IgD-negative memory B cell (primary cell): Measurements from ENCODE around the gene GPHN. TPM values are rescaled to one million over a fixed set of nuclear protein-coding genes. Genes with fewer than 3 reads are reported as not detected.

ENCODE experiments used
- H3K27ac Mint-ChIP-seq, 3 donors: one replicate each; pipeline ENCODE4 v1.8.0; 2020 to 2022; ENCODE audit warnings: mild to moderate bottlenecking in 3 of 3, mixed read lengths in 3 of 3, moderate library complexity in 1 of 3
- H3K27me3 Mint-ChIP-seq: one replicate; pipeline ENCODE4 v1.8.0; 2021; ENCODE audit warnings: mixed read lengths
- H3K36me3 Mint-ChIP-seq: one replicate; pipeline ENCODE4 v1.8.0; 2020; ENCODE audit warnings: mild to moderate bottlenecking, mixed read lengths
- H3K4me1 Mint-ChIP-seq, 3 donors: one replicate each; pipeline ENCODE4 v1.8.0; 2020 to 2022; ENCODE audit warnings: mixed read lengths in 3 of 3, mild to moderate bottlenecking in 1 of 3
- H3K4me3 Mint-ChIP-seq, 4 donors: one replicate each; pipeline ENCODE4 v1.8.0; 2020 to 2022; ENCODE audit warnings: mild to moderate bottlenecking in 4 of 4, mixed read lengths in 4 of 4, moderate library complexity in 3 of 4
- H3K9me3 Mint-ChIP-seq, 3 donors: one replicate each; pipeline ENCODE4 v1.8.0; 2020 to 2021; ENCODE audit warnings: mixed read lengths in 3 of 3, mild to moderate bottlenecking in 1 of 3
- polyA plus RNA-seq: library from polyadenylated mRNA; unstranded; fragments of 300-500 nt; fragmentation: Illumina TruSeq; gene quantifications from one replicate; pipeline ENCODE4 v1.2.3, GENCODE V29; 2021

GPHN gene
- polyA plus RNA-seq, 1 donor from 2014 or later, result 5.9 TPM

GRCh38 chr14:66881596-66881995 is 373.6 kb downstream of the GPHN start:
- Mint-ChIP-seq H3K9me3 (peaks cover 4 to 25% (median 21%) of the 10 kb centered on the region in 3 donors), H3K4me1 (no peaks in the 10 kb centered on the region), H3K36me3 (peaks cover 5% of the 10 kb centered on the region), H3K27me3 (no peaks in the 10 kb centered on the region), H3K4me3 (no peak overlapping the region), H3K27ac (no peak overlapping the region)

- Mint-ChIP-seq H3K4me1 (no peaks in the 10 kb centered on the region), H3K27ac (no peak overlapping the region), H3K9me3 (peaks cover 10 to 29% (median 13%) of the 10 kb centered on the region in 3 donors), H3K36me3 (peaks cover 5% of the 10 kb centered on the region), H3K27me3 (no peaks in the 10 kb centered on the region), H3K4me3 (no peak overlapping the region)
Measured at GRCh38 chr14:66884149-66884548, 376.2 kb downstream of the GPHN start.

GRCh38 chr14:66900719-66901118 is 392.8 kb downstream of the GPHN start:
- Mint-ChIP-seq H3K27me3 (no peaks in the 10 kb centered on the region), H3K4me3 (no peak overlapping the region), H3K36me3 (peaks cover 6% of the 10 kb centered on the region), H3K4me1 (peaks cover 0 to 2% (median 0%) of the 10 kb centered on the region in 3 donors), H3K9me3 (peaks cover 6 to 23% (median 15%) of the 10 kb centered on the region in 3 donors), H3K27ac (no peak overlapping the region)

DNA sequence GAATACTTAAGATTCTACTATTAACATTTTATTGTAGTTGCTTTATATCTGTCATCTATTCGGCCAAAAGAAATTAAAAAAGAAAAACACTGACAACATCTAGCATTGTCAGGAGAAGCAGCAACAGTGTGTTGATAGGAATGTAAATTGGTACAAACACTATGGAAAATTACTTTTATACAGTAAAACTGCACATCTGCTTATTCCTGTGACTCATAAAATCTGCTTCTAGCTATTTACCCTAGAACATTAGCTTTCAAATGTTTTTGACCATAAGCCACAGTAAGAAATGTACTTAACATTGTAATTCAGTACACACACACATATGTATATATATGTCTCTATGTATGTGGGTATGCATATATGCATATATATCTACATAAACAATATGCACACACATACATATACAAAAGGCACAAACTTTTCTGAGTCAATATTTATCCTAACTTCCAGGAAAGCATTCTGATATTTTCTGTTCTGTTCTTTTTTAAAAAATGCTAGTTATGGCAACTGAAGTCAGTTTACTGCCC is 402.4 kb downstream of the GPHN start:
- Mint-ChIP-seq H3K27ac (no peak overlapping the region), H3K36me3 (no peaks in the 10 kb centered on the region), H3K4me1 (peaks cover 0 to 2% (median 0%) of the 10 kb centered on the region in 3 donors), H3K9me3 (no peaks in the 10 kb centered on the region), H3K4me3 (no peak overlapping the region), H3K27me3 (no peaks in the 10 kb centered on the region)

DNA sequence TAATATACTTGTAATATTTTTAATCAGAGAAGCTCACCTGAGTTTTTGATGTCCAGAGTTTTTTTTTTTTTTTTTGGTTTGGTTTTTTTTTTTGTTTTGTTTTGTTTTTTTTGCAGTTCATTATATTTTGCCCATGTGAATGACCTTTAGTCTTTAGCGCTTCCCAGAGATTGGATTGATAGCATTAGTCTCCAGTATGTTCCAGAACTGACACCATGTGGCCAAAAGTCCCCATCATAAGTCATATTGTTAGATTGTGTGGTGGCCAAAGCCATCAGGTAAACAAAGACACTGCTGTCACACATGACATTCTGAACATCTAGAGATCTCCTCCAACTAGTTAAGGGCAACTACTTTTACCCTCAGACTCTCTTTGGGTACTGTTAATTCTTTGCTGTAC is 408.5 kb downstream of the GPHN start:
- Mint-ChIP-seq H3K27ac (no peak overlapping the region), H3K4me1 (no peaks in the 10 kb centered on the region), H3K4me3 (no peak overlapping the region), H3K36me3 (peaks cover 20% of the 10 kb centered on the region), H3K27me3 (no peaks in the 10 kb centered on the region), H3K9me3 (peaks cover 0 to 10% (median 6%) of the 10 kb centered on the region in 3 donors)

GRCh38 chr14:66918527-66918926 is 410.6 kb downstream of the GPHN start:
- H3K27me3 Mint-ChIP-seq, result no peaks in the 10 kb centered on the region
- H3K36me3 Mint-ChIP-seq, result peaks cover 26% of the 10 kb centered on the region
- no peak overlapping the region for H3K4me3 Mint-ChIP-seq
- no peak overlapping the region for H3K27ac Mint-ChIP-seq
- no peaks in the 10 kb centered on the region for H3K4me1 Mint-ChIP-seq
- H3K9me3 Mint-ChIP-seq, result peaks cover 0 to 13% (median 6%) of the 10 kb centered on the region in 3 donors

- H3K4me1 Mint-ChIP-seq, result no peaks in the 10 kb centered on the region
- peaks cover 0 to 13% (median 6%) of the 10 kb centered on the region in 3 donors for H3K9me3 Mint-ChIP-seq
- no peaks in the 10 kb centered on the region for H3K27me3 Mint-ChIP-seq
- H3K4me3 Mint-ChIP-seq, result no peak overlapping the region
- no peak overlapping the region for H3K27ac Mint-ChIP-seq
- peaks cover 32% of the 10 kb centered on the region for H3K36me3 Mint-ChIP-seq
Measured at GRCh38 chr14:66920196-66920595, 412.2 kb downstream of the GPHN start.

DNA sequence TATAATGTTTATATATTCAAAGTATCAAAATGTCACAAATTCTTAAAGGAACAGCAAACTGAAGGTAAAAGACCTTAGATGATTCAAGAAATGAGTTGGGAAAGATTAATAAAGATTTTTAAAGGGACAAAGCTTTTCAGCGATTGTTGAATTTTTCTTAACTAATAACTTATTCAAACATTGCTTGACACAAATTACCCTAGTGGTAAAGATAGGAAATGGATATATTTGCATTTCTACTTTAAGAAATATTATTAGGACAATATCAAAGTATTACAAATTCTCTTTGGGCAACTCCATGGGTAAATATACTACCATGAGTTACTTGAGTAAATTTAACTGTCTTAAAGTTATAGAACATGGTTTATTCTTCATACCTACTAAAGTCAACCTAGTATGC is 415.3 kb downstream of the GPHN start:
- Mint-ChIP-seq H3K9me3 (peaks cover 0 to 26% (median 9%) of the 10 kb centered on the region in 3 donors), H3K36me3 (peaks cover 34% of the 10 kb centered on the region), H3K27me3 (no peaks in the 10 kb centered on the region), H3K27ac (no peak overlapping the region), H3K4me1 (no peaks in the 10 kb centered on the region), H3K4me3 (no peak overlapping the region)

DNA sequence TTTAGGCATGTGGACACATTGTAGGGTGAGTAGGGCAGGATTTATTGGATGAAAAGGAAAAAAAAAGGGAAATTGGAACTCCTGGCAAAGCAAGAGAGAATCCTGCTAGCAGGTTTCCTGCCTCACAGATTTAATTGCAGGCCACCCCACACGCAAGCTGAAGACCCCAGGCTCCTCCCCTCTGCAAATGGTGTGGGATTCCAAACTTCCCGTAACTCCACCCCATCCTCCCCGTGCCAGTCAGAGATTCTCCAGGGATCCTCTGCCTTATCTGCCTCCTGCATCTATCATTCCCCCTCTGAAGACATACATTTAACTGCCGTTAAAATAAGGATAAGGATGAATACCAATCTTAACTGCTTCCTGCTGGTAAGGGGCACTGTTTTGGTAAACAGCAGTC is 431.5 kb downstream of the GPHN start:
- Mint-ChIP-seq H3K9me3 (peaks cover 5 to 47% (median 23%) of the 10 kb centered on the region in 3 donors), H3K4me1 (no peaks in the 10 kb centered on the region), H3K4me3 (peak overlapping the region in 1 of 4 donors; percentile 52), H3K27ac (no peak overlapping the region), H3K27me3 (no peaks in the 10 kb centered on the region), H3K36me3 (peaks cover 19% of the 10 kb centered on the region)

DNA sequence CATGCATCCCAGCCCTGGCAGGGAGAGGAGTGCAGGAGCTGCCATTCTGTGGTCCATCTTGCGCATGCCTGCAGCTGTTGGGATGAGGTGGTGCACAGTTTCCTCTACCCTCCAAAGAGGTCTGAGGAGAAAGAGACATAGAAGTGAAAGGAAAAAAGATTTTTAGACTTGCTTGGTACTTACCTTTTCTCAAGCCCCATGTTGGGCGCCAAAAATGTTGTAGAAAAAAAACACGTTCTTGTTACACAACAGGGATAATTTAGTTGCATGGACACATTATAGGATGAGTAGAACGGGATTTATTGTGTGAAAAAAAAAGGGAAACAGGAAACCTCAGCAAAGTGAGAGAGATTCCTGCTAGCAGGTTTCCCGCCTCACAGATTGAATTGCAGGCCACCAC is 436.9 kb downstream of the GPHN start:
- Mint-ChIP-seq H3K27me3 (no peaks in the 10 kb centered on the region), H3K4me1 (no peaks in the 10 kb centered on the region), H3K27ac (no peak overlapping the region), H3K36me3 (peaks cover 28% of the 10 kb centered on the region), H3K9me3 (peaks cover 7 to 36% (median 30%) of the 10 kb centered on the region in 3 donors), H3K4me3 (no peak overlapping the region)

DNA sequence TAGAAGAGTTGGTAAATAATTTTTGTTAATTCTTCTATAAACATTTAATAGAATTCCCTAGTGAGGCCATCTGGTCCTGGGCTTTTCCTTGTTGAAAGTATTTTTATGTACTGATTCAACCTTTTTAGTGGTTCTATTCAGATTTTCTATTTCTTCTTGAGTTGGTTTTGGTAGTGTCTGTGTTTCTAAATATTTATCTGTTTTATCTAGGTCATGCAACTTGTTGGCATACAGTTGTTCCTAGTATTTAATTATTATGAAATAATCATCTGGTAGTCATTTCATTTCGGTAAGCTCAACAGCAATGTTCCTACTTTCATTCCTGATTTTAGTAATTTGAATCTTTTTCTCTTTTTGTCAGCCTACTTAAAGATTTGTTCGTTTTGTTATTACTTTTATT is 447.2 kb downstream of the GPHN start:
- H3K27ac Mint-ChIP-seq, result no peak overlapping the region
- H3K36me3 Mint-ChIP-seq, result peaks cover 48% of the 10 kb centered on the region
- H3K27me3 Mint-ChIP-seq, result no peaks in the 10 kb centered on the region
- H3K4me1 Mint-ChIP-seq, result no peaks in the 10 kb centered on the region
- H3K9me3 Mint-ChIP-seq, result peaks cover 18 to 40% (median 33%) of the 10 kb centered on the region in 3 donors
- no peak overlapping the region for H3K4me3 Mint-ChIP-seq

DNA sequence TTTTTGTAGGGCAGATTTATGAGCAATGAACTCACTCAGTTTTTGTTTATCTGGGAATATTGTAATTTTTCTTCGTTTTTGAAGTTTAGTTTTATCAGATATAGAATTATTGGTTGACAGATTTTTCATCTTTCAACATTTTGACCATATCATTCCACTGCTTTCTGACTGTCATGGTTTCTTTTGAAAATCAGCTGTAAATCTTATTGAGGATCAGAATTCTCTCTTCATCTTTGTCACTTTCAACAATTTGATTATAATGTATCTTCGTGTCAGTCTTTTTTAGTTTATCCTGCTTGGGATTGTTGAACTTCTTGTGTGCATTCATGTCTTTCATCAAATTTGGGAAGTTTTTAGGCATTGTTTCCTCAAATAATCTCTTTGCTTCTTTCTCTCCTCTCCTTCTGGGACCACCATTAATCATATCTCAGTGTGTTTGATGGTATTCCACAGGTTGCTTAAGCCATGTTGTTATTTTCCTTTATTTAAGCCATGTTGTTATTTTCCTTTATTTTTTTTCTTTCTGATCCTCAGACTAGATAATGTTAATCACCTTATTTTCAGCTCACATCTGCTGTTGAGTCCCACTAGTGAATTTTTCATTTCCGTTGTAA is 451.6 kb downstream of the GPHN start:
- Mint-ChIP-seq H3K9me3 (peaks cover 11 to 41% (median 32%) of the 10 kb centered on the region in 3 donors), H3K36me3 (peaks cover 29% of the 10 kb centered on the region), H3K4me1 (no peaks in the 10 kb centered on the region)

GRCh38 chr14:66965831-66966230 is 457.9 kb downstream of the GPHN start:
- Mint-ChIP-seq H3K27me3 (no peaks in the 10 kb centered on the region), H3K9me3 (peaks cover 3 to 8% (median 5%) of the 10 kb centered on the region in 3 donors), H3K27ac (no peak overlapping the region), H3K4me1 (no peaks in the 10 kb centered on the region), H3K36me3 (peaks cover 6% of the 10 kb centered on the region), H3K4me3 (no peak overlapping the region)

More for the DNA sequence above, 451.6 kb downstream of the GPHN start:
- Mint-ChIP-seq H3K27ac (no peak overlapping the region), H3K27me3 (no peaks in the 10 kb centered on the region), H3K4me3 (no peak overlapping the region)

DNA sequence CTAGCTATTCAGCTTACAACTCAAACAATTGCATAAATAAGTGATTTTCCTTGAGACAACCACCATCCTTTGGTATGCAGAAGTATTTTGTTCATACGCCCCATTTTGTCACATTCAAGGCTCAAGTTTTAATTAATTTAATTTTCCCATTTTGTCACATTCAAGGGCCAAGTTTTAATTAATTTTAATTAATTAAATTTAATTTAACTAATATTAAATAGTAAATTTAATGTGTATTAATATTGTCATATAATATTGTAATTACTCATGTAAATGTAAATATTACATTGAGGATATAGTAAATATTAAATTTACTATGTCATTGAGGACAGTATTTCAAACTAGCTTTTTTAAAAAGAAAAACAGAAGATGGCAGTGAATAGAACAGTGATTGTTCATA is 464.5 kb downstream of the GPHN start:
- H3K27me3 Mint-ChIP-seq, result no peaks in the 10 kb centered on the region
- H3K4me1 Mint-ChIP-seq, result no peaks in the 10 kb centered on the region
- peaks cover 2% of the 10 kb centered on the region for H3K36me3 Mint-ChIP-seq
- H3K9me3 Mint-ChIP-seq, result no peaks in the 10 kb centered on the region
- no peak overlapping the region for H3K4me3 Mint-ChIP-seq
- no peak overlapping the region for H3K27ac Mint-ChIP-seq

DNA sequence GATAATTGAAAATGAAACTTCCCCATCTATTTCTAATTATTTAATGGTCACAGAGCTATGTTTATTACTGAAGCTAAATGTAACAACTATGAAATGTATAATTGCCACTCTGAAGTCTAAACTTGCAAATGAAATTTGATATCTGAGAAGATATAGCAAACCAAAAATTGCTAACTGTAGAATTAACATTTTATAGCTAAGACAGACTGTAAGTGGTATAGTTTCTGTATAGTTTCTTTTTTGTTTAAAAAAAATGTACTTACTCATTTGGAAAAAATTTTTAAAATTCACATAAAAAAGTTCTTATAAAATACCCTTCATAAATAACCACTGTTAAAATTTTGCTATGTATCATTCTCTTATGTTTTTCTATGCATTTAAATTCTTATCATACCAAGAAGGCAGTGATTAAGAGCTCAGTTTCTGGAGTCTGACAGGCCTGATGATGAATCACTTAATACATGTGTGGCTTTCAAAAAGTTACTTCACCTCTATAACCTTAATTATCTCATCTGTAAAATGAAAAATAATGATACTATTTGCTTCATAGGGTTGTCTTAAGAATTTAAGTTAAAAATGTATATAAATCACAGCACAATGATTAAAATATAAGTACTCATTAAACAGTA is 466.6 kb downstream of the GPHN start:
- H3K27me3 Mint-ChIP-seq, result no peaks in the 10 kb centered on the region
- no peak overlapping the region for H3K27ac Mint-ChIP-seq
- H3K36me3 Mint-ChIP-seq, result peaks cover 2% of the 10 kb centered on the region
- no peaks in the 10 kb centered on the region for H3K4me1 Mint-ChIP-seq
- no peak overlapping the region for H3K4me3 Mint-ChIP-seq
- no peaks in the 10 kb centered on the region for H3K9me3 Mint-ChIP-seq

DNA sequence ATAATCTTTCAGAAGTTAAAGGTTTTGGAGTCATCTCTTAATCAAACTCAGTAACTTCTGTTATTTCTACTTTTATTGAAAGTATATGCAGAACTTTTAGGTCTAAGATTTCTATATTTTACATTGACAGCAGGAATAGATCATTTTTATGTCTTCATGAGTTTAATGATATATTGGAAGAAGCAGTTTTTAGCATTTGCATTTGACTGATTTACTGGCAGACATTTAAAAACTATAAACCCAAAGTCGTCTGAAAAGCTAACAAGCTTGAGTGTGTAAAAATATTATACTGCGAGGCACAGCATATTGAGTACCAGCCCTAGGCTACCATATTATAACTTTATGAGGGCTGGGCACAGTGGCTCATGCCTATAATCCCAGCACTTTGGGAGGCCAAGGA is 467.3 kb downstream of the GPHN start:
- no peaks in the 10 kb centered on the region for H3K4me1 Mint-ChIP-seq
- H3K9me3 Mint-ChIP-seq, result no peaks in the 10 kb centered on the region
- no peak overlapping the region for H3K27ac Mint-ChIP-seq
- H3K4me3 Mint-ChIP-seq, result no peak overlapping the region
- peaks cover 2% of the 10 kb centered on the region for H3K36me3 Mint-ChIP-seq
- H3K27me3 Mint-ChIP-seq, result no peaks in the 10 kb centered on the region
